UCSD-AML1 (cell line): ENCODE results near the gene PRAC1.
"Not testable (repeated sequence)": the region's sequence is repeated elsewhere in the genome, so short reads cannot be mapped to it uniquely, and the experiment has no call there.

Experiments used
- DNase-seq: peaks from one replicate; lab custom pipeline; 2025; ENCODE audit not compliant: unreplicated experiment; lab: John Stamatoyannopoulos, UW

Gene PRAC1

GRCh38 chr17:48727415-48728175, 5.3 kb upstream of the PRAC1 start:
- DNase-seq, result no peak

- no peak for DNase-seq
Measured at GRCh38 chr17:48726916-48727286, 4.6 kb upstream of the PRAC1 start.

- no peak for DNase-seq
Measured at GRCh38 chr17:48726114-48726915, 4.0 kb upstream of the PRAC1 start.

- DNase-seq, result no peak
Measured at GRCh38 chr17:48725288-48726064, 3.2 kb upstream of the PRAC1 start.

- no peak for DNase-seq
Measured at GRCh38 chr17:48725004-48725287, 2.6 kb upstream of the PRAC1 start.

GRCh38 chr17:48724251-48725003, 2.1 kb upstream of the PRAC1 start:
- DNase-seq, result peak; percentile 70

- DNase-seq, result no peak
Measured at GRCh38 chr17:48723423-48724250, 1.3 kb upstream of the PRAC1 start.

GRCh38 chr17:48722915-48723422, 651 bp upstream of the PRAC1 start, which contains the start of gene PRAC2:
PRAC2 (plus strand) TSS chr17:48723185; CDS start chr17:48724411, 1,226 bp downstream.
- DNase-seq, result no peak

GRCh38 chr17:48721009-48721402, 1.3 kb downstream of the PRAC1 start:
- DNase-seq, result no peak

GRCh38 chr17:48720266-48721008, 1.9 kb downstream of the PRAC1 start:
- DNase-seq, result no peak

- no peak for DNase-seq
Measured at GRCh38 chr17:48719642-48720265, 2.6 kb downstream of the PRAC1 start.

GRCh38 chr17:48718761-48719641, 3.3 kb downstream of the PRAC1 start:
- DNase-seq, result no peak

GRCh38 chr17:48718227-48718760, 4.0 kb downstream of the PRAC1 start:
- DNase-seq, result no peak

- no peak for DNase-seq
Measured at GRCh38 chr17:48717367-48718226, 4.7 kb downstream of the PRAC1 start.

GRCh38 chr17:48716549-48716948, 5.8 kb downstream of the PRAC1 start:
- DNase-seq, result not testable (repeated sequence)
